Activated T-helper 17 cell treated with anti-CD3 and anti-CD28 coated beads, Interleukin-2, amount 50 U/mL, for 72 hours (primary cell): ENCODE results near the gene CCDC85C. TPM values are rescaled to one million over a fixed set of nuclear protein-coding genes. Genes with fewer than 3 reads are reported as not detected.

Source experiments
- ATAC-seq: fragments of 150-1000 bp; cut with Tn5 transposase; replicated peaks from 2 replicates; pipeline ENCODE4 v1.10.0; 2021; ENCODE audit warnings: mild to moderate bottlenecking, moderate library complexity
- H3K27ac Mint-ChIP-seq: one replicate; pipeline ENCODE4 v1.8.0; 2022; ENCODE audit warnings: mixed read lengths
- H3K27me3 Mint-ChIP-seq: one replicate; pipeline ENCODE4 v1.8.0; 2022; ENCODE audit warnings: mixed read lengths
- H3K36me3 Mint-ChIP-seq: one replicate; pipeline ENCODE4 v1.8.0; 2022; ENCODE audit warnings: low read depth, mild to moderate bottlenecking, mixed read lengths
- H3K4me1 Mint-ChIP-seq: one replicate; pipeline ENCODE4 v1.8.0; 2022; ENCODE audit warnings: mixed read lengths
- H3K4me3 Mint-ChIP-seq: one replicate; pipeline ENCODE4 v1.8.0; 2022; ENCODE audit warnings: mild to moderate bottlenecking, mixed read lengths
- H3K9me3 Mint-ChIP-seq: one replicate; pipeline ENCODE4 v1.8.0; 2022; ENCODE audit warnings: mixed read lengths
- total RNA-seq, 2 donors: library from RNA; stranded (reverse); gene quantifications; one replicate each; pipeline ENCODE4 v1.2.3, GENCODE V29; 2022

CCDC85C gene
- total RNA-seq, 2 donors from 2014 or later, result 2.8 to 3.4 TPM

GRCh38 chr14:99522457-99522891 is 81.5 kb downstream of the CCDC85C start:
- H3K4me1 Mint-ChIP-seq, result peaks cover 7% of the 10 kb centered on the region
- no peak overlapping the region for H3K4me3 Mint-ChIP-seq
- H3K27ac Mint-ChIP-seq, result no peak overlapping the region
- no peaks in the 10 kb centered on the region for H3K27me3 Mint-ChIP-seq
- no peak for ATAC-seq
- no peaks in the 10 kb centered on the region for H3K36me3 Mint-ChIP-seq
- H3K9me3 Mint-ChIP-seq, result no peaks in the 10 kb centered on the region

- H3K27me3 Mint-ChIP-seq, result no peaks in the 10 kb centered on the region
Observed at GRCh38 chr14:99522025-99522401, 82.0 kb downstream of the CCDC85C start.

GRCh38 chr14:99521176-99522024 is 82.6 kb downstream of the CCDC85C start:
- peaks cover 7% of the 10 kb centered on the region for H3K4me1 Mint-ChIP-seq
- no peaks in the 10 kb centered on the region for H3K36me3 Mint-ChIP-seq
- no peak overlapping the region for H3K4me3 Mint-ChIP-seq
- no peak for ATAC-seq
- H3K27me3 Mint-ChIP-seq, result no peaks in the 10 kb centered on the region
- no peaks in the 10 kb centered on the region for H3K9me3 Mint-ChIP-seq
- H3K27ac Mint-ChIP-seq, result peak overlapping the region; percentile 25

More at GRCh38 chr14:99522025-99522401, 82.0 kb downstream of the CCDC85C start:
- Mint-ChIP-seq H3K36me3 (no peaks in the 10 kb centered on the region), H3K9me3 (no peaks in the 10 kb centered on the region), H3K4me3 (no peak overlapping the region), H3K27ac (no peak overlapping the region), H3K4me1 (peaks cover 7% of the 10 kb centered on the region)
- no peak for ATAC-seq

- Mint-ChIP-seq H3K4me3 (no peak overlapping the region), H3K9me3 (no peaks in the 10 kb centered on the region), H3K27ac (peak overlapping the region; percentile 25), H3K4me1 (peaks cover 7% of the 10 kb centered on the region), H3K27me3 (no peaks in the 10 kb centered on the region), H3K36me3 (no peaks in the 10 kb centered on the region)
- no peak for ATAC-seq
Observed at GRCh38 chr14:99520571-99521081, 83.4 kb downstream of the CCDC85C start.

GRCh38 chr14:99519931-99520421 is 84.0 kb downstream of the CCDC85C start:
- Mint-ChIP-seq H3K36me3 (no peaks in the 10 kb centered on the region), H3K27ac (no peak overlapping the region), H3K4me1 (peaks cover 3% of the 10 kb centered on the region), H3K9me3 (no peaks in the 10 kb centered on the region), H3K4me3 (no peak overlapping the region), H3K27me3 (no peaks in the 10 kb centered on the region)
- ATAC-seq, result no peak

GRCh38 chr14:99519347-99519881 is 84.6 kb downstream of the CCDC85C start:
- Mint-ChIP-seq H3K9me3 (no peaks in the 10 kb centered on the region), H3K4me1 (no peaks in the 10 kb centered on the region), H3K36me3 (no peaks in the 10 kb centered on the region), H3K4me3 (no peak overlapping the region), H3K27me3 (no peaks in the 10 kb centered on the region), H3K27ac (no peak overlapping the region)
- no peak for ATAC-seq

- no peaks in the 10 kb centered on the region for H3K4me1 Mint-ChIP-seq
- H3K9me3 Mint-ChIP-seq, result no peaks in the 10 kb centered on the region
- peak; percentile 82 for ATAC-seq
- H3K27me3 Mint-ChIP-seq, result no peaks in the 10 kb centered on the region
- no peaks in the 10 kb centered on the region for H3K36me3 Mint-ChIP-seq
- H3K27ac Mint-ChIP-seq, result no peak overlapping the region
- no peak overlapping the region for H3K4me3 Mint-ChIP-seq
Observed at GRCh38 chr14:99518441-99519346, 85.3 kb downstream of the CCDC85C start.

GRCh38 chr14:99517643-99518381 is 86.2 kb downstream of the CCDC85C start:
- Mint-ChIP-seq H3K4me3 (no peak overlapping the region), H3K4me1 (no peaks in the 10 kb centered on the region), H3K27me3 (no peaks in the 10 kb centered on the region), H3K27ac (no peak overlapping the region), H3K9me3 (no peaks in the 10 kb centered on the region), H3K36me3 (no peaks in the 10 kb centered on the region)
- no peak for ATAC-seq

GRCh38 chr14:99516871-99517642 is 87.0 kb downstream of the CCDC85C start:
- H3K27ac Mint-ChIP-seq, result no peak overlapping the region
- no peak overlapping the region for H3K4me3 Mint-ChIP-seq
- H3K27me3 Mint-ChIP-seq, result no peaks in the 10 kb centered on the region
- no peaks in the 10 kb centered on the region for H3K4me1 Mint-ChIP-seq
- no peak for ATAC-seq
- H3K36me3 Mint-ChIP-seq, result peaks cover 5% of the 10 kb centered on the region
- H3K9me3 Mint-ChIP-seq, result no peaks in the 10 kb centered on the region

GRCh38 chr14:99516156-99516870 is 87.7 kb downstream of the CCDC85C start:
- no peak for ATAC-seq
- no peaks in the 10 kb centered on the region for H3K4me1 Mint-ChIP-seq
- no peaks in the 10 kb centered on the region for H3K27me3 Mint-ChIP-seq

GRCh38 chr14:99515301-99516155 is 88.5 kb downstream of the CCDC85C start:
- Mint-ChIP-seq H3K36me3 (peaks cover 20% of the 10 kb centered on the region), H3K27me3 (no peaks in the 10 kb centered on the region), H3K27ac (no peak overlapping the region), H3K4me3 (no peak overlapping the region), H3K9me3 (no peaks in the 10 kb centered on the region), H3K4me1 (no peaks in the 10 kb centered on the region)
- no peak for ATAC-seq

More at GRCh38 chr14:99516156-99516870, 87.7 kb downstream of the CCDC85C start:
- peaks cover 12% of the 10 kb centered on the region for H3K36me3 Mint-ChIP-seq
- H3K27ac Mint-ChIP-seq, result no peak overlapping the region
- no peak overlapping the region for H3K4me3 Mint-ChIP-seq
- no peaks in the 10 kb centered on the region for H3K9me3 Mint-ChIP-seq
